Measurements from ENCODE around the gene ZFP36. TPM values are rescaled to one million over a fixed set of nuclear protein-coding genes. Genes with fewer than 3 reads are reported as not detected.
A peak's percentile ranks its signal among the peaks of the same experiment; 100 is the strongest.

Gene ZFP36
- total RNA-seq, 1 donor from 2014 or later = 105 TPM

GRCh38 chr19:39407660-39408391 is 1.2 kb downstream of the ZFP36 start:
- Mint-ChIP-seq H3K4me3 (ENCODE audit: unreplicated experiment) (peak overlapping the region; percentile 92), H3K9me3 (ENCODE audit: unreplicated experiment) (no peaks in the 10 kb centered on the region), H3K27me3 (ENCODE audit: unreplicated experiment) (no peaks in the 10 kb centered on the region), H3K4me1 (ENCODE audit: unreplicated experiment) (peaks cover 57% of the 10 kb centered on the region), H3K27ac (ENCODE audit: unreplicated experiment) (peak overlapping the region; percentile 95), H3K36me3 (ENCODE audit: unreplicated experiment) (peaks cover 13% of the 10 kb centered on the region)
- no peak for DNase-seq (ENCODE audit: extremely low spot score, unreplicated experiment)
- TF ChIP-seq CTCF (IDR thresholded peaks at IDR 0.05) = no peak

- H3K27me3 Mint-ChIP-seq (ENCODE audit: unreplicated experiment) = no peaks in the 10 kb centered on the region
- H3K27ac Mint-ChIP-seq (ENCODE audit: unreplicated experiment) = peak overlapping the region; percentile 95
- no peak for DNase-seq (ENCODE audit: extremely low spot score, unreplicated experiment)
- no peak for TF ChIP-seq CTCF (IDR thresholded peaks at IDR 0.05)
- peak overlapping the region; percentile 92 for H3K4me3 Mint-ChIP-seq (ENCODE audit: unreplicated experiment)
- no peaks in the 10 kb centered on the region for H3K9me3 Mint-ChIP-seq (ENCODE audit: unreplicated experiment)
- peaks cover 52% of the 10 kb centered on the region for H3K4me1 Mint-ChIP-seq (ENCODE audit: unreplicated experiment)
- peaks cover 13% of the 10 kb centered on the region for H3K36me3 Mint-ChIP-seq (ENCODE audit: unreplicated experiment)
These were observed 2.0 kb downstream of the ZFP36 start for GRCh38 chr19:39408392-39409207.

GRCh38 chr19:39409208-39410016 is 2.8 kb downstream of the ZFP36 start:
- H3K27ac Mint-ChIP-seq (ENCODE audit: unreplicated experiment) = peak overlapping the region; percentile 96
- H3K4me3 Mint-ChIP-seq (ENCODE audit: unreplicated experiment) = peak overlapping the region; percentile 99
- peak; percentile 92 for DNase-seq (ENCODE audit: extremely low spot score, unreplicated experiment)
- TF ChIP-seq CTCF (IDR thresholded peaks at IDR 0.05) = no peak
- no peaks in the 10 kb centered on the region for H3K27me3 Mint-ChIP-seq (ENCODE audit: unreplicated experiment)
- no peaks in the 10 kb centered on the region for H3K9me3 Mint-ChIP-seq (ENCODE audit: unreplicated experiment)
- peaks cover 13% of the 10 kb centered on the region for H3K36me3 Mint-ChIP-seq (ENCODE audit: unreplicated experiment)
- H3K4me1 Mint-ChIP-seq (ENCODE audit: unreplicated experiment) = peaks cover 52% of the 10 kb centered on the region

GRCh38 chr19:39410017-39410830 is 3.6 kb downstream of the ZFP36 start:
- Mint-ChIP-seq H3K27ac (ENCODE audit: unreplicated experiment) (peak overlapping the region; percentile 96), H3K9me3 (ENCODE audit: unreplicated experiment) (no peaks in the 10 kb centered on the region), H3K4me3 (ENCODE audit: unreplicated experiment) (peak overlapping the region; percentile 99), H3K27me3 (ENCODE audit: unreplicated experiment) (no peaks in the 10 kb centered on the region), H3K4me1 (ENCODE audit: unreplicated experiment) (peaks cover 55% of the 10 kb centered on the region), H3K36me3 (ENCODE audit: unreplicated experiment) (peaks cover 13% of the 10 kb centered on the region)
- DNase-seq (ENCODE audit: extremely low spot score, unreplicated experiment) = peak; percentile 91
- TF ChIP-seq CTCF (IDR thresholded peaks at IDR 0.05) = no peak
